SK-N-SH treated with all-trans-retinoic acid at 6 μM for 48 hours (cell line): ENCODE measurements around the gene ATP11A.

Source experiments
- ATAC-seq: fragments of 200-7000 bp; cut with Tn5 transposase; 3 replicates; pipeline ENCODE4 v1.9.1; 2020; ENCODE audit warnings: mild to moderate bottlenecking, moderate library complexity
- ARNTL ChIP-seq: fragments of 450-650 bp; formaldehyde crosslinking; IDR thresholded peaks from 2 replicates; pipeline ENCODE4 v1.5.0; 2020; ENCODE audit warnings: low read depth, mild to moderate bottlenecking, moderate library complexity, borderline replicate concordance
- BACH2 ChIP-seq: fragments of 250-450 bp; sonication (Bioruptor Pico); IDR thresholded peaks from 2 replicates; pipeline ENCODE4 v1.9.0; 2021; ENCODE audit warnings: mild to moderate bottlenecking, borderline replicate concordance
- GLIS3 ChIP-seq: fragments of 250-450 bp; sonication (Bioruptor Pico); IDR thresholded peaks from 2 replicates; pipeline ENCODE4 v1.5.0; 2020; ENCODE audit warnings: mild to moderate bottlenecking, moderate library complexity
- ISL1 ChIP-seq: fragments of 250-450 bp; sonication (Bioruptor Pico); IDR thresholded peaks from 2 replicates; pipeline ENCODE4 v2.1.2; 2022; ENCODE audit warnings: mild to moderate bottlenecking, moderate library complexity
- OSR1 ChIP-seq: fragments of 250-450 bp; sonication (Bioruptor Pico); IDR thresholded peaks from 2 replicates; pipeline ENCODE4 v1.8.0; 2022; ENCODE audit warnings: moderate library complexity, mild to moderate bottlenecking, inconsistent platforms
- PATZ1 ChIP-seq: fragments of 250-450 bp; sonication (Bioruptor Pico); IDR thresholded peaks from 2 replicates; pipeline ENCODE4 v1.8.0; 2020; ENCODE audit warnings: mild to moderate bottlenecking, moderate library complexity, borderline replicate concordance
- POU6F1 ChIP-seq: fragments of 250-450 bp; sonication (Bioruptor Pico); IDR thresholded peaks from 2 replicates; pipeline ENCODE4 v1.8.0; 2021; ENCODE audit warnings: low read depth, mild to moderate bottlenecking, moderate library complexity, borderline replicate concordance
- PPARA ChIP-seq: fragments of 250-450 bp; sonication (Bioruptor Pico); IDR thresholded peaks from 2 replicates; pipeline ENCODE4 v1.5.0; 2020; ENCODE audit warnings: mild to moderate bottlenecking, borderline replicate concordance
- TOX ChIP-seq: fragments of 250-450 bp; sonication (Bioruptor Pico); IDR thresholded peaks from 2 replicates; pipeline ENCODE4 v1.8.0; 2021; ENCODE audit warnings: mild to moderate bottlenecking, moderate library complexity, borderline replicate concordance
- ZC3H10 ChIP-seq: fragments of 250-450 bp; sonication (Bioruptor Pico); IDR thresholded peaks from 2 replicates; pipeline ENCODE4 v1.5.1; 2021; ENCODE audit warnings: mild to moderate bottlenecking, moderate library complexity
- ZNF565 ChIP-seq: fragments of 450-650 bp; formaldehyde crosslinking; conservative IDR thresholded peaks from 2 replicates; pipeline ENCODE4 v1.5.0; 2020; ENCODE audit warnings: low read depth, mild to moderate bottlenecking, moderate library complexity
- ZNF70 ChIP-seq: fragments of 450-650 bp; formaldehyde crosslinking; IDR thresholded peaks from 2 replicates; pipeline ENCODE4 v1.5.0; 2020; ENCODE audit warnings: mild to moderate bottlenecking, moderate library complexity

The ATP11A gene

GRCh38 chr13:112933649-112934048 lies 243.8 kb downstream of the ATP11A start:
- ATAC-seq = no peak
- no peak for TF ChIP-seq ZNF565 (CRISPR knock-in tag)
- TF ChIP-seq ZNF70 (CRISPR knock-in tag) = no peak
- no peak for TF ChIP-seq PATZ1 (CRISPR knock-in tag)
- no peak for TF ChIP-seq ZC3H10 (CRISPR knock-in tag)
- no peak for TF ChIP-seq TOX

GRCh38 chr13:112934078-112934477 lies 244.2 kb downstream of the ATP11A start:
- TF ChIP-seq OSR1 (CRISPR knock-in tag) (no peak), BACH2 (no peak), PPARA (CRISPR knock-in tag) (no peak), POU6F1 (no peak), GLIS3 (CRISPR knock-in tag) (no peak), ARNTL (no peak), ZC3H10 (CRISPR knock-in tag) (no peak), ISL1 (CRISPR knock-in tag) (no peak), PATZ1 (CRISPR knock-in tag) (no peak)
- no peak for ATAC-seq
